Panc1 (cell line): Measurements from ENCODE around the gene TNIK.

Experiments used
- POLR2AphosphoS5 ChIP-seq: IDR thresholded peaks from 2 replicates; pipeline ENCODE4 v1.6.1; 2012; ENCODE audit warnings: mild to moderate bottlenecking, low read depth, low read length, moderate library complexity
- SIN3A ChIP-seq: IDR thresholded peaks from 2 replicates; pipeline ENCODE4 v1.6.1; 2012; ENCODE audit warnings: low read depth, mild to moderate bottlenecking, low read length, moderate library complexity, borderline replicate concordance; ENCODE audit not compliant: insufficient read depth
- TF ChIP-seq, protein P1 (sequence below): fragments of 450-650 bp; IDR thresholded peaks from 2 replicates; pipeline ENCODE4 v1.5.1; 2017; ENCODE audit warnings: mild to moderate bottlenecking
- TF ChIP-seq, protein P2 (sequence below), 2 experiments: IDR thresholded peaks; 2 replicates each; pipeline ENCODE4 v1.6.1; 2011 to 2012; ENCODE audit warnings: low read depth in 2 of 2, control low read depth in 1 of 2, low read length in 1 of 2, mild to moderate bottlenecking in 1 of 2, moderate library complexity in 1 of 2; ENCODE audit not compliant: insufficient read depth in 1 of 2

DNA sequence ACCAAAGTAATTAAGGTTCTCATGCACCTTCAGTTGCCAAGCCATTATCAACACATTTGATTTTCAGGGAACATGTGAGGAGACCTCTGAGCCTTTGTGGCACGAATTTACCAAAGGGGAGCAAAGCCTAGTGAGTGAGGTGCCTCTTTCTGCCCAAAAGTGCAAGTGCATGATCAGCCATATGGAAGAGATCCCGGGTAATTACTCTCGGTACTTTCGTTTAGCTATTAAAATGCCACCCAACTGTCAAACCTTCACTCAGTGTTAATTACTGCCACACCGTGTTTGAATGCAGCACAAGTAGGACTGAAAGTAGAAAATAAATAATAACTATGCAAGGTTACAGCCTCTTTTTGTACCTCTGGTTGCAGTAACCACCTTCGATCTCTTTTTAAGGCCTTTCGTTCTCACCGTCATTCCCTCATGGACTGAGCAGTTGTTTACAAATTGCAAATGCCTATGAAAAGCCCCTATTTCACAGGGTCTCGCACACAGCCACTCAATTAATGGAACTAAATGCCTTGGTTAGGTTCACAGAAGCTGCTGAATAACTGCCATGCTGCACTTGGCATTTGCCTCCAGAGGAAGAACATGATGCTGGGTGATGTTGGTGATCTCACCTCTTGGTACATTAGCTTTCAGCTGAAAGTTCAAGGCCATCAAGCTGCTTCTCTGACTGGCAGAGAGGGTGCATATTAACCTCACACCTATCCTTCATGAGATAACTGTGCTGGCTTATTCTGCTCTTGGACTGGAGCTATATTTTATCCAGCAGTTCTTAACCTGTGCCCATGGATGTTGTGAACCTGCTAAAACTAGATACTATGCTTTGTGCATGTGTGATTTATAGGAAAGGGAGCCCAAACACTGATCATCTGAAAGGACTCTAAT, 69.9 kb downstream of the TNIK start:
- TF ChIP-seq, protein P1, sequence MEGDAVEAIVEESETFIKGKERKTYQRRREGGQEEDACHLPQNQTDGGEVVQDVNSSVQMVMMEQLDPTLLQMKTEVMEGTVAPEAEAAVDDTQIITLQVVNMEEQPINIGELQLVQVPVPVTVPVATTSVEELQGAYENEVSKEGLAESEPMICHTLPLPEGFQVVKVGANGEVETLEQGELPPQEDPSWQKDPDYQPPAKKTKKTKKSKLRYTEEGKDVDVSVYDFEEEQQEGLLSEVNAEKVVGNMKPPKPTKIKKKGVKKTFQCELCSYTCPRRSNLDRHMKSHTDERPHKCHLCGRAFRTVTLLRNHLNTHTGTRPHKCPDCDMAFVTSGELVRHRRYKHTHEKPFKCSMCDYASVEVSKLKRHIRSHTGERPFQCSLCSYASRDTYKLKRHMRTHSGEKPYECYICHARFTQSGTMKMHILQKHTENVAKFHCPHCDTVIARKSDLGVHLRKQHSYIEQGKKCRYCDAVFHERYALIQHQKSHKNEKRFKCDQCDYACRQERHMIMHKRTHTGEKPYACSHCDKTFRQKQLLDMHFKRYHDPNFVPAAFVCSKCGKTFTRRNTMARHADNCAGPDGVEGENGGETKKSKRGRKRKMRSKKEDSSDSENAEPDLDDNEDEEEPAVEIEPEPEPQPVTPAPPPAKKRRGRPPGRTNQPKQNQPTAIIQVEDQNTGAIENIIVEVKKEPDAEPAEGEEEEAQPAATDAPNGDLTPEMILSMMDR = no peak
- TF ChIP-seq SIN3A (no peak), POLR2AphosphoS5 (no peak)
- TF ChIP-seq, protein P2, sequence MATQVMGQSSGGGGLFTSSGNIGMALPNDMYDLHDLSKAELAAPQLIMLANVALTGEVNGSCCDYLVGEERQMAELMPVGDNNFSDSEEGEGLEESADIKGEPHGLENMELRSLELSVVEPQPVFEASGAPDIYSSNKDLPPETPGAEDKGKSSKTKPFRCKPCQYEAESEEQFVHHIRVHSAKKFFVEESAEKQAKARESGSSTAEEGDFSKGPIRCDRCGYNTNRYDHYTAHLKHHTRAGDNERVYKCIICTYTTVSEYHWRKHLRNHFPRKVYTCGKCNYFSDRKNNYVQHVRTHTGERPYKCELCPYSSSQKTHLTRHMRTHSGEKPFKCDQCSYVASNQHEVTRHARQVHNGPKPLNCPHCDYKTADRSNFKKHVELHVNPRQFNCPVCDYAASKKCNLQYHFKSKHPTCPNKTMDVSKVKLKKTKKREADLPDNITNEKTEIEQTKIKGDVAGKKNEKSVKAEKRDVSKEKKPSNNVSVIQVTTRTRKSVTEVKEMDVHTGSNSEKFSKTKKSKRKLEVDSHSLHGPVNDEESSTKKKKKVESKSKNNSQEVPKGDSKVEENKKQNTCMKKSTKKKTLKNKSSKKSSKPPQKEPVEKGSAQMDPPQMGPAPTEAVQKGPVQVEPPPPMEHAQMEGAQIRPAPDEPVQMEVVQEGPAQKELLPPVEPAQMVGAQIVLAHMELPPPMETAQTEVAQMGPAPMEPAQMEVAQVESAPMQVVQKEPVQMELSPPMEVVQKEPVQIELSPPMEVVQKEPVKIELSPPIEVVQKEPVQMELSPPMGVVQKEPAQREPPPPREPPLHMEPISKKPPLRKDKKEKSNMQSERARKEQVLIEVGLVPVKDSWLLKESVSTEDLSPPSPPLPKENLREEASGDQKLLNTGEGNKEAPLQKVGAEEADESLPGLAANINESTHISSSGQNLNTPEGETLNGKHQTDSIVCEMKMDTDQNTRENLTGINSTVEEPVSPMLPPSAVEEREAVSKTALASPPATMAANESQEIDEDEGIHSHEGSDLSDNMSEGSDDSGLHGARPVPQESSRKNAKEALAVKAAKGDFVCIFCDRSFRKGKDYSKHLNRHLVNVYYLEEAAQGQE (IDR thresholded peaks at IDR 0.05; ENCODE audit: insufficient read depth in 1 of 2, low read depth in 2 of 2, low read length in 1 of 2) = no peak
